Middle frontal gyrus (tissue), 1 donor: ENCODE results near the gene TSHR.
"Not testable (repeated sequence)": the region's sequence is repeated elsewhere in the genome, so short reads cannot be mapped to it uniquely, and the experiment has no call there.

Source experiments
- DNase-seq: peaks from one replicate; pipeline ENCODE4 v3.0.0-alpha.2; 2015; ENCODE audit warnings: low spot score; ENCODE audit errors: extremely low spot score

Gene TSHR

GRCh38 chr14:81067156-81067555 lies 111.7 kb downstream of the TSHR start:
- no peak for DNase-seq

GRCh38 chr14:81068176-81068782 lies 112.9 kb downstream of the TSHR start:
- DNase-seq = no peak

DNA sequence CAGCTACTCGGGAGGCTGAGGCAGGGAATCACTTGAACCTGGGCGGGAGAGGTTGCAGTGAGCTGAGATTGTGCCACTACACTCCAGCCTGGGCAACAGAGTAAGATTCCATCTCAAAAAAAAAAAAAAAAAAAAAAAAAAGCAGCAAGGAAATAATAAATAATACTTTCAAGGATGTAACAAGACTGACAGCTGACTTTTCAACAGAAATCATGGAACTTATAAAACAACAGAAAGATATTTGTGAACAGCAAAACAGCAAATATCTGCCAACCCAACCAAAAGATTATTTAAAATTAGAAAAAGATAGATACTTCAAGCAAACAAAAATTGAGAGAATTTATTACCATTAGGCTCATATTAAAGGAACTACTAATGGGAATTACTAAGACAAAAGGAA lies 115.1 kb downstream of the TSHR start:
- no peak for DNase-seq

DNA sequence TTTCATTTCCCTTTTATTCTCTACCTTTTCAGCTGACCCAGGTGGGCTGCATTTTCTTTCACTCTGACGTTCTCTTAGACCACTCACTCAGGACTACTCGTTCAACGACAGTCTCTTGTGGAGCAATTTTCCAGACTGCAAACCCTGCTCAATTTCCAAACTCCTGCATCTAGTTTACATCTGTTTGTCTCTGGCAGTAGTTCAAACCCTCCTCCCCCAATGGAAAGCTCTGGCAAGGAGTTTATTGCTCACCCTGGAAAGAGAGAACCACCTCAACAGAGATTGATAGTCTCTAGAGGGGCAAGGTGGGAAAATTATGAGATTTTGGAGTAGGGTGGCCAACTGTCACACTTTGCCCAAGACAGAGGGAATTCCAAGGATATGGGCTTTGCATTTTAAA lies 130.2 kb downstream of the TSHR start:
- DNase-seq = no peak

DNA sequence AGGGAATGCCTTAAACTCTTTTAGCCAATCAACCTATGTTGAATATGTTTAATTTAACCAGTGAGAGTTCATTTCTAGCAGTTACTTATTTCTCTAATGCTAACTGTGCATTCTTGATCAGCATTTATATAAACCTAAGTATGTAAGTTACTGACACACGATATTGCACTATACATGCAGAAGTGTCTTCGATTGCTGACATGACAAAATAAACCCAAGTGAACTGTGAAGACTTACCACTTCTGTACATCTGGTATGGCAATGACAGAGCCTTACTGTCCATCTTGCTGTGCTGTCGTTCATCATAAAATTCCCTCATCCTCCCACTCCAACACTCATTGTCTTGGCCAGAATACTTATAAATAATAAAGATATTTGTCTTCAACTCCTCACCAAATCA lies 131.8 kb downstream of the TSHR start:
- DNase-seq = no peak

- no peak for DNase-seq
Observed at GRCh38 chr14:81091139-81091538, 135.7 kb downstream of the TSHR start.

- no peak for DNase-seq
Observed at GRCh38 chr14:81091660-81092059, 136.2 kb downstream of the TSHR start.

GRCh38 chr14:81093651-81094050 lies 138.2 kb downstream of the TSHR start:
- DNase-seq = no peak

DNA sequence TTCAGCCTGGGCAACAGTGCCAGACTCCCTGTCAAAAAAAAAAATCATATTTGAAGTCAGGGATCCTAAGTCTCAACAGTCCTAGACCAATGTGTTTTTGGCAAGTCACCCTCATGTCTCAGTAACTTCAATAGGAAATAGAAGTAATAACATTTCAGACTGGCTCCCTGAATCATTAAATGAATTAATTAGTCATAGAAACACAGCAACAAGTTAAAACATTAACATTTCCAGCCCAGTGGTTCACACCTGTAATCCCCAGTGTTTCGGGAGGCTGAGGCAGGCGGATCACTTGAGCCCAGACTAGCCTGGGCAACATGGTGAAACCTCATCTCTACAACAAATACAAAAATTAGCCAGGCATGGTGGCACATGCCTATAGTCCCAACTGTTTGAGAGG lies 140.1 kb downstream of the TSHR start:
- no peak for DNase-seq

- no peak for DNase-seq
Observed at GRCh38 chr14:81096656-81097055, 141.2 kb downstream of the TSHR start.

GRCh38 chr14:81102217-81102616 lies 146.8 kb downstream of the TSHR start:
- no peak for DNase-seq

- DNase-seq = no peak
Observed at GRCh38 chr14:81103443-81103842, 148.0 kb downstream of the TSHR start.

GRCh38 chr14:81105378-81105777 lies 150.0 kb downstream of the TSHR start:
- no peak for DNase-seq

GRCh38 chr14:81105961-81106360 lies 150.5 kb downstream of the TSHR start:
- DNase-seq = no peak

DNA sequence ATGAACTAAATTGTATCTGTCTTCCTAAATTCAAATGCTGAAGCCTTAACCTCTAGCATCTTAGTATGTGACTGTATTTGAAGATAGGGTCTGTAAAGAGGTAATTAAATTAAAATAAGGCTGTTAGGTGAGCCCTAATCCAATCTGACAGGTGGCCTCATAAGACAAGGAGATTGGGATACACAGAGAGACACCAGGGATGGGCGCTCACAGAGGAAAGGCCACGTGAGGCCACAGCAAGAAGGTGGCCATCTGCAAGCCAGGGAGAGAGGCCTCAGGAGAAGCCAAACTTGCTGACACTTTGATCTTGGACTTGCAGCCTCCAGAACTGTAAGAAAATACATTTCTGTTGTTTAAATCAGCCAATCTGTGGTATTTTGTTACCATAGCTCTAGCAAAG lies 154.8 kb downstream of the TSHR start:
- no peak for DNase-seq

DNA sequence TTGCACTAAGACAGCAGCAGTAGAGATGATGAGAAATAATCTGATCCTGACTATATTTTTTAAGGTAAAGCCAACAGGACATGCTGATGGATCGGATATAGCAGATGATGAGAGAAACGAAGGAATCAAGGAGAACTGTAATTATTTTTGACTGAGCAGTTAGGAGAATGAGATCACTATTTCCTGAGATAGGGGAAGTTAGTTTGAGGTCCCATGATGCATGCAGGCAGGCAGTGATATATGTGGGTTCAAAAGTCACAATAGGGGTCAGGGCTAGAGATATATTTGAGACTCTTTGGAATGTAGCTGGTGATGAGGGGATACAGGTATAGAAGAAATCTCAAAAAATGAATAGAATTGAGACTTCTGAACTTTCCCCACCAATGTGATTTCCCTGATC lies 157.8 kb downstream of the TSHR start:
- DNase-seq = no peak

GRCh38 chr14:81113945-81114820 lies 158.8 kb downstream of the TSHR start:
- not testable (repeated sequence) for DNase-seq

DNA sequence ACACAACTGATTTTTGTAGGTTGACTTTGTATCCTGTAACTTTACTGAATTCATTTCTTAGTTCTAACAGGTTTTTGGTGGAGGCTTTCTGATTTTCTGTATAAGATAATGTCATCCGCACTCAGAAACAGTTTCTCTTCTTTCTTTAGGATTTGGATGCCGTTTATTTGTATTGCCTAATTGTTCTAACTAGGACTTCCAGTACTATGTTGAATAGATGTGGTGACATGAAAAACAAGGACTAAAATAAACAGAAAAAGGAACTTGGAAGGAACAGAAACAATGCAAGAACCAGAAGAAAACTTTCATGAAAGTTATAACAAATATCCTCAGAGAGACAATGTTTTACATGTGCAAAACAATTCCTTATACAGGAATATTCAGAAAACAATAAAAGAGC lies 165.1 kb downstream of the TSHR start:
- no peak for DNase-seq

- DNase-seq = no peak
Observed at GRCh38 chr14:81122326-81122725, 166.9 kb downstream of the TSHR start.

- DNase-seq = no peak
Observed at GRCh38 chr14:81123811-81124210, 168.4 kb downstream of the TSHR start.

- DNase-seq = no peak
Observed at GRCh38 chr14:81125536-81125935, 170.1 kb downstream of the TSHR start.

DNA sequence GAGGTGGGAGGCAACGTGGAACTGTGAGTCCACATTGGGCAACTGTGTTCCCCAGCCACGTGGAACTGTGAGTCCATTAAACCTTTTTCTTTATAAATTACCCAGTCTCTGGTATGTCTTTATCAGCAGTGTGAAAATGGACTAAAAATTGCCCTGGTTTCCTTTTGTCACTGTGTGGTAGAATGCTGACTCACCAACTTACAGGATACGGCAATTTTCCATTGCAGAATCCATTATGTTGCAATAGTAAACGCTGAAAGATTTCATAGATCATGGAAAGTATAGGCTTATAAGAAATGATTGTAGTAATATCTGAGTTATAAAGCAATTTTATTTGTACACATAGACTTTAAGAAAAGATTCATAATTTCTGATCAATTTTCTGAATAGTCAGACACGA lies 172.4 kb downstream of the TSHR start:
- no peak for DNase-seq

GRCh38 chr14:81129242-81129641 lies 173.8 kb downstream of the TSHR start:
- no peak for DNase-seq
